Esophagus squamous epithelium (tissue), 5 donors: Measurements from ENCODE around the gene HUS1B. TPM values are rescaled to one million over a fixed set of nuclear protein-coding genes. Genes with fewer than 3 reads are reported as not detected.

Experiments used
- DNase-seq: peaks from one replicate; lab custom pipeline; 2025; lab: John Stamatoyannopoulos, UW
- H3K27ac ChIP-seq, 4 donors: fragments of 200-600 bp; sonication (generic); one replicate each; pipeline ENCODE4 v1.5.1; 2016 to 2019; ENCODE audit warnings: mild to moderate bottlenecking in 1 of 4
- H3K27me3 ChIP-seq, 4 donors: fragments of 200-600 bp; sonication (generic); 1 replicate in 3 of 4; 2 replicates in 1 of 4; pipeline versions ENCODE4 v1.5.1 to v1.6.0; 2017 to 2021; ENCODE audit warnings: antibody characterized with exemption in 1 of 4
- H3K36me3 ChIP-seq, 3 donors: fragments of 200-600 bp; sonication (generic); one replicate each; pipeline ENCODE4 v1.5.1; 2016 to 2019
- H3K4me1 ChIP-seq, 3 donors: fragments of 200-600 bp; sonication (generic); one replicate each; pipeline ENCODE4 v1.5.1; 2017 to 2019
- H3K4me3 ChIP-seq, 4 donors: fragments of 200-600 bp; sonication (generic); 1 replicate in 3 of 4; 2 replicates in 1 of 4; pipeline ENCODE4 v1.5.1; 2016 to 2019; ENCODE audit warnings: mild to moderate bottlenecking in 2 of 4, moderate library complexity in 1 of 4
- H3K9me3 ChIP-seq, 3 donors: fragments of 200-600 bp; sonication (generic); one replicate each; pipeline ENCODE4 v1.5.1; 2016 to 2019
- CTCF ChIP-seq, 6 experiments: fragments of 450-650 bp in 4 of 6; fragments of 200-600 bp in 2 of 6; sonication (generic) in 2 of 6; IDR thresholded peaks; one replicate each; pipeline ENCODE4 v1.5.1; 2016 to 2019; ENCODE audit warnings: antibody characterized with exemption in 6 of 6, mild to moderate bottlenecking in 4 of 6, moderate library complexity in 4 of 6
- POLR2A ChIP-seq, 4 donors: fragments of 450-650 bp; IDR thresholded peaks; one replicate each; pipeline ENCODE4 v1.6.1; 2017; ENCODE audit warnings: antibody characterized with exemption in 4 of 4, mild to moderate bottlenecking in 4 of 4, moderate library complexity in 3 of 4
- WGBS, 2 donors: methylation state at CpG; one replicate each; pipeline ENCODE4 v1.1.5; 2018; 5-methylcytosine and 5-hydroxymethylcytosine counted together
- intact Hi-C: fragments of 100-400 bp; cut with DNase I; formaldehyde crosslinking; loops from one replicate; pipeline ENCODE4 v1.15.0; 2022
- total RNA-seq, 4 donors: library from RNA; depleted of rRNA; stranded (reverse); fragments of >200 nt; gene quantifications; one replicate each; pipeline ENCODE4 v1.1.0, GENCODE V29; 2016
- donor health status: DM: yes; HTN: yes; CAD: no.

Gene HUS1B
- total RNA-seq, 4 donors from 2014 or later: 0.30 to 3.4 (median 2.7) TPM; not detected in 1

GRCh38 chr6:657743-658142, 843 bp upstream of the HUS1B start:
- Histone ChIP-seq H3K4me3 (no peak overlapping the region), H3K36me3 (peaks cover 0 to 13% (median 0%) of the 10 kb centered on the region in 3 donors), H3K9me3 (no peaks in the 10 kb centered on the region), H3K27me3 (no peaks in the 10 kb centered on the region), H3K27ac (no peak overlapping the region), H3K4me1 (peaks cover 0 to 20% (median 12%) of the 10 kb centered on the region in 3 donors)
- intact Hi-C loops: no loop called here
- DNase-seq: no peak
- TF ChIP-seq POLR2A (IDR thresholded peaks at IDR 0.05): no peak
- TF ChIP-seq CTCF (IDR thresholded peaks at IDR 0.05): no peak
- WGBS, 2 donors: 79 to 86% methylated on average over 1 of the region's 1 CpG

GRCh38 chr6:654136-654535, 2.8 kb downstream of the HUS1B start:
- Histone ChIP-seq H3K4me1 (peaks cover 0 to 7% (median 1%) of the 10 kb centered on the region in 3 donors), H3K36me3 (peaks cover 0 to 13% (median 0%) of the 10 kb centered on the region in 3 donors), H3K27me3 (no peaks in the 10 kb centered on the region), H3K4me3 (no peak overlapping the region), H3K27ac (no peak overlapping the region), H3K9me3 (no peaks in the 10 kb centered on the region)
- DNase-seq: no peak
- intact Hi-C loops: no loop called here
- TF ChIP-seq POLR2A (IDR thresholded peaks at IDR 0.05) (no peak), CTCF (IDR thresholded peaks at IDR 0.05) (no peak)
- WGBS, 2 donors: 59 to 64% methylated on average over 4 of the region's 4 CpGs

GRCh38 chr6:652865-653264, 4.0 kb downstream of the HUS1B start:
- H3K4me3 ChIP-seq: no peak overlapping the region
- no peaks in the 10 kb centered on the region for H3K9me3 ChIP-seq
- no peak for DNase-seq
- peaks cover 0 to 13% (median 0%) of the 10 kb centered on the region in 3 donors for H3K36me3 ChIP-seq
- TF ChIP-seq CTCF (IDR thresholded peaks at IDR 0.05) (no peak), POLR2A (IDR thresholded peaks at IDR 0.05) (no peak)
- no peak overlapping the region for H3K27ac ChIP-seq
- peaks cover 0 to 7% (median 0%) of the 10 kb centered on the region in 3 donors for H3K4me1 ChIP-seq
- WGBS, 2 donors: 61 to 86% methylated on average over 2 to 3 of the region's 3 CpGs
- no peaks in the 10 kb centered on the region for H3K27me3 ChIP-seq
- intact Hi-C loops: no loop called here

- Histone ChIP-seq H3K9me3 (no peaks in the 10 kb centered on the region), H3K27me3 (no peaks in the 10 kb centered on the region), H3K4me3 (no peak overlapping the region), H3K36me3 (no peaks in the 10 kb centered on the region), H3K27ac (no peak overlapping the region), H3K4me1 (peaks cover 0 to 3% (median 0%) of the 10 kb centered on the region in 3 donors)
- no peak for DNase-seq
- TF ChIP-seq CTCF (IDR thresholded peaks at IDR 0.05) (no peak), POLR2A (IDR thresholded peaks at IDR 0.05) (no peak)
- intact Hi-C loops: no loop called here
- 70 to 77% methylated on average over 4 of the region's 4 CpGs for WGBS, 2 donors
These were observed 6.8 kb downstream of the HUS1B start for GRCh38 chr6:650098-650497.

GRCh38 chr6:642805-643204, 14.1 kb downstream of the HUS1B start:
- intact Hi-C loops: no loop called here
- DNase-seq: no peak
- H3K36me3 ChIP-seq: peaks cover 0 to 1% (median 0%) of the 10 kb centered on the region in 3 donors
- H3K9me3 ChIP-seq: no peaks in the 10 kb centered on the region
- TF ChIP-seq POLR2A (IDR thresholded peaks at IDR 0.05) (no peak), CTCF (IDR thresholded peaks at IDR 0.05) (no peak)
- H3K4me1 ChIP-seq: peaks cover 0 to 11% (median 0%) of the 10 kb centered on the region in 3 donors
- no peak overlapping the region for H3K4me3 ChIP-seq
- H3K27ac ChIP-seq: no peak overlapping the region
- no peaks in the 10 kb centered on the region for H3K27me3 ChIP-seq
